Caki2 (cell line): ENCODE measurements around the gene ACP1. TPM values are rescaled to one million over a fixed set of nuclear protein-coding genes. Genes with fewer than 3 reads are reported as not detected.

Experiments
- DNase-seq: peaks from one replicate; pipeline ENCODE4 v3.0.0-alpha.2; 2015; ENCODE audit warnings: low read depth
- in situ Hi-C: cut with HindIII; loops from 2 replicates; pipeline ENCODE4 v1.10.0; 2016; ENCODE audit warnings: low sequenced_read_pairs, low pct_unique_long_range_greater_than_20kb, mixed read lengths
- total RNA-seq: library from RNA; depleted of rRNA; stranded (reverse); fragments of >200 nt; shearing (Covaris generic); gene quantifications from 2 replicates; pipeline ENCODE4 v1.2.3, GENCODE V29; 2014; ENCODE audit warnings: low replicate concordance; rRNA removed

The ACP1 gene
- total RNA-seq, 1 experiment from 2014 or later = 216 TPM

DNA sequence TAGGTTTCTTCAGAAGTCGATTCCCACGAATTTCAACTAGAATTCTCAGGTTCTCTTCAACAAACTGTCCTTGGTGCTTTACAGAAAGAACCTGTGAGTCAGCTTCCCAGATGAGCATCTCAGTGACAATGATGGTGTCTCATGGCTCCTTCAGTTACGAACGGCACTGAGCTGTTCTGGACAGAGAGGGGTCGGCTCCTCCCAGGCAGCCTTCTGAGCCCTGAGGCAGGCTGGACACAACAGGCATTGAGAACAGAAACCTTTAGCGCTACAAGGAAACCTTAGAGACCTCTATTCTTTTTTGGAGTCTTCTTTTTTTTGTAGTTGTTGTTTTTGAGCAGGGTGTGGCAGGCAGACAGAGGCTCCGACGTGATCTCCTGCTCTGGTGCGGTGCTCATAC is 58.3 kb downstream of the ACP1 start:
- DNase-seq = no peak
- in situ Hi-C loops = no loop called here

Other genes with a start within 250 kb of the ACP1 start
- 4.3 and 7.7 TPM in 2 replicates for gene FAM110C, start 218.4 kb upstream of the ACP1 start, total RNA-seq
- gene SH3YL1, start 915 bp upstream of the ACP1 start, total RNA-seq = 5.7 and 25.1 TPM in 2 replicates
- gene ALKAL2, start 23.1 kb downstream of the ACP1 start, total RNA-seq = 2.0 TPM in 1 of 2 replicates, not detected in the other